K562 (cell line): ENCODE results near the gene CNPY4. TPM values are rescaled to one million over a fixed set of nuclear protein-coding genes. Genes with fewer than 3 reads are reported as not detected.

Source experiments
- ARID2 ChIP-seq: fragments of 450-650 bp; IDR thresholded peaks from 2 replicates; pipeline ENCODE4 v1.6.1; 2017; ENCODE audit warnings: antibody characterized with exemption, mild to moderate bottlenecking
- ARID3B ChIP-seq: fragments of 250-450 bp; sonication (Bioruptor Pico); IDR thresholded peaks from 2 replicates; pipeline ENCODE4 v1.4.0; 2020; ENCODE audit warnings: borderline replicate concordance
- ASH1L ChIP-seq: fragments of 450-650 bp; IDR thresholded peaks from 2 replicates; pipeline ENCODE4 v1.6.1; 2018; ENCODE audit warnings: borderline replicate concordance, mild to moderate bottlenecking, low read depth; ENCODE audit not compliant: partially characterized antibody
- CC2D1A ChIP-seq: fragments of 450-650 bp; IDR thresholded peaks from 2 replicates; pipeline ENCODE4 v1.6.1; 2017; ENCODE audit warnings: mild to moderate bottlenecking
- CHAMP1 ChIP-seq: fragments of 450-650 bp; IDR thresholded peaks from 2 replicates; pipeline ENCODE4 v1.6.1; 2016; ENCODE audit warnings: mild to moderate bottlenecking
- DEAF1 ChIP-seq: fragments of 450-650 bp; formaldehyde crosslinking; IDR thresholded peaks from 2 replicates; pipeline ENCODE4 v1.4.0; 2020; ENCODE audit warnings: mild to moderate bottlenecking, moderate library complexity
- DPF2 ChIP-seq: fragments of 450-650 bp; IDR thresholded peaks from 2 replicates; pipeline ENCODE4 v1.6.1; 2016
- EGR1 ChIP-seq: fragments of 450-650 bp; conservative IDR thresholded peaks from 2 replicates; pipeline ENCODE4 v1.6.1; 2017; ENCODE audit warnings: mild to moderate bottlenecking
- FOXJ3 ChIP-seq: sonication (generic); formaldehyde crosslinking; IDR thresholded peaks from 2 replicates; pipeline ENCODE4 v1.4.0; 2020; ENCODE audit warnings: mild to moderate bottlenecking, missing genetic modification reagents
- LEF1 ChIP-seq: fragments of 450-650 bp; IDR thresholded peaks from 2 replicates; pipeline ENCODE4 v1.6.1; 2016; ENCODE audit warnings: mild to moderate bottlenecking
- MCM2 ChIP-seq: fragments of 450-650 bp; IDR thresholded peaks from 2 replicates; pipeline ENCODE4 v1.6.1; 2017; ENCODE audit warnings: low read depth, mild to moderate bottlenecking
- NBN ChIP-seq: fragments of 450-650 bp; IDR thresholded peaks from 2 replicates; pipeline ENCODE4 v1.6.1; 2016; ENCODE audit warnings: low read depth, mild to moderate bottlenecking
- NKRF ChIP-seq: fragments of 450-650 bp; IDR thresholded peaks from 2 replicates; pipeline ENCODE4 v1.6.1; 2016; ENCODE audit warnings: borderline replicate concordance
- RAD21 ChIP-seq, 2 experiments: fragments of 250-450 bp in 1 of 2; fragments of 450-650 bp in 1 of 2; sonication (Bioruptor Pico) in 1 of 2; formaldehyde crosslinking in 1 of 2; IDR thresholded peaks in 1 of 2; conservative IDR thresholded peaks in 1 of 2; 2 replicates each; pipeline versions ENCODE4 v1.4.0 to v1.8.0; 2020 to 2022; ENCODE audit warnings: mild to moderate bottlenecking in 2 of 2, moderate library complexity in 1 of 2
- RCOR1 ChIP-seq, 2 experiments: IDR thresholded peaks; 2 replicates each; pipeline ENCODE4 v1.6.1; 2012; ENCODE audit warnings: low read depth in 2 of 2, low read length in 2 of 2, borderline replicate concordance in 1 of 2, improper control_type of control experiment in 1 of 2
- RFX5 ChIP-seq: IDR thresholded peaks from 2 replicates; pipeline ENCODE4 v1.6.1; 2011; ENCODE audit warnings: low read depth, mild to moderate bottlenecking, improper control_type of control experiment, low read length
- TCF7L2 ChIP-seq: fragments of 150-350 bp; IDR thresholded peaks from 2 replicates; pipeline ENCODE4 v1.6.1; 2016; ENCODE audit warnings: low read depth, mild to moderate bottlenecking, low read length, moderate library complexity
- ZBTB9 ChIP-seq: fragments of 450-650 bp; formaldehyde crosslinking; IDR thresholded peaks from 2 replicates; pipeline ENCODE4 v1.4.0; 2020; ENCODE audit warnings: mild to moderate bottlenecking, moderate library complexity
- ZC3H8 ChIP-seq: fragments of 450-650 bp; IDR thresholded peaks from 2 replicates; pipeline ENCODE4 v1.6.1; 2017
- ZSCAN32 ChIP-seq: fragments of 450-650 bp; formaldehyde crosslinking; IDR thresholded peaks from 2 replicates; pipeline ENCODE4 v1.4.0; 2020; ENCODE audit warnings: mild to moderate bottlenecking, moderate library complexity
- polyA plus RNA-seq, 8 experiments: library from polyadenylated mRNA; depleted of rRNA in 4 of 8; stranded (reverse) in 5 of 8; unstranded in 3 of 8; fragments of >200 nt; fragmentation: Nextera tagmentation in 2 of 8; fragmentation: Illumina TruSeq in 1 of 8; extraction: Ambion mirVana in 2 of 8; extraction: Trizol in 1 of 8; gene quantifications; 2 replicates each; pipeline versions ENCODE4 v1.2.1 to v1.2.3, GENCODE V29; 2011 to 2014; ENCODE audit warnings: inconsistent platforms in 1 of 8, missing spikeins in 1 of 8
- total RNA-seq, 7 experiments: library from RNA; depleted of rRNA in 6 of 7; stranded (reverse); fragments of >200 nt in 6 of 7; fragmentation: Illumina TruSeq in 2 of 7; extraction: Trizol in 2 of 7; gene quantifications; 2 replicates each; pipeline versions ENCODE4 v1.2.1 to v1.2.3, GENCODE V29; 2011 to 2021; ENCODE audit warnings: low replicate concordance in 1 of 7

The CNPY4 gene
- total and polyA plus RNA-seq, 9 of the 15 experiments (the other 6 are each of a cell fraction or from before 2014, with no cell fraction given) = 1.9 to 11.2 (median 7.0) TPM

GRCh38 chr7:100170101-100170897 is 50.9 kb downstream of the CNPY4 start (continued):
- TF ChIP-seq MCM2 (no peak), CHAMP1 (no peak), DEAF1 (CRISPR knock-in tag) (no peak), TCF7L2 (no peak), ASH1L (no peak), FOXJ3 (no peak), RCOR1 (IDR thresholded peaks at IDR 0.05; ENCODE audit: borderline replicate concordance in 1 of 2, low read depth in 2 of 2, low read length in 2 of 2) (no peak), ZBTB9 (CRISPR knock-in tag) (no peak), CC2D1A (0 out of 2 replicates have a peak, but pooled peaks have one; percentile 22), NKRF (peak; percentile 54; the same call in 1 of the 2 replicates), ARID3B (CRISPR knock-in tag) (no peak), LEF1 (no peak), ZSCAN32 (CRISPR knock-in tag) (no peak), EGR1 (no peak), NBN (no peak), RFX5 (no peak), ZC3H8 (no peak), RAD21 (CRISPR knock-in tag; conservative IDR thresholded peaks at IDR 0.05 in 1 of 2, IDR thresholded peaks at IDR 0.05 in 1 of 2) (no peak), DPF2 (peak; percentile 47; the same call in 1 of the 2 replicates), ARID2 (0 out of 2 replicates have a peak, but pooled peaks have one; percentile 20)
